HG03097 (cell line): Measurements from ENCODE around the gene FGF14.
"Not testable (repeated sequence)": the region's sequence is repeated elsewhere in the genome, so short reads cannot be mapped to it uniquely, and the experiment has no call there.

Source experiments
- ATAC-seq: cut with Tn5 transposase; IDR thresholded peaks from one replicate; pipeline ENCODE4 v1.9.1; 2021; ENCODE audit not compliant: unreplicated experiment, low FRiP score

Gene FGF14

GRCh38 chr13:102068323-102068722 lies 333.5 kb downstream of the FGF14 start:
- not testable (repeated sequence) for ATAC-seq

- ATAC-seq, result no peak
Observed at GRCh38 chr13:102055090-102055779, 346.6 kb downstream of the FGF14 start.

DNA sequence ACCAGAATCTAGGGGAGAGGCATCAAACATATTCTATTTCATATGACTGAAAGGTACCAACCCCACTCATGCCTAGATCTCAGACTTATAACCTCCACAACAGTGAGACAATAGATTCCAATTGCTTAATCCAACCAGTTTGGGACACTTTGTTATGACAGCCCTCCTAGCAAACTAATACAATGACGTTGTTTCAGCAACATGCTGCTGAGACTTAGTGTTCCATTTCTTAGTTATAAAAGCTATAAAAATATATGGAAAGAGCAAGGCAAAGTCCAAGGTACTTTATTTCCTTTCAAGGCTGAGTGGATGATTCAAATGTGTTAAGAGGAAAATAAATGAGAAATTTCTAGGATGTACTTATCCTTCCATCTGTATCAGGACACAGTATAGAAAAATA lies 352.0 kb downstream of the FGF14 start:
- no peak for ATAC-seq

- no peak for ATAC-seq
Observed at GRCh38 chr13:102045731-102046130, 356.1 kb downstream of the FGF14 start.

GRCh38 chr13:102042746-102043145 lies 359.1 kb downstream of the FGF14 start:
- no peak for ATAC-seq

- ATAC-seq, result no peak
Observed at GRCh38 chr13:102041544-102041943, 360.3 kb downstream of the FGF14 start.

- no peak for ATAC-seq
Observed at GRCh38 chr13:102040812-102041211, 361.0 kb downstream of the FGF14 start.

DNA sequence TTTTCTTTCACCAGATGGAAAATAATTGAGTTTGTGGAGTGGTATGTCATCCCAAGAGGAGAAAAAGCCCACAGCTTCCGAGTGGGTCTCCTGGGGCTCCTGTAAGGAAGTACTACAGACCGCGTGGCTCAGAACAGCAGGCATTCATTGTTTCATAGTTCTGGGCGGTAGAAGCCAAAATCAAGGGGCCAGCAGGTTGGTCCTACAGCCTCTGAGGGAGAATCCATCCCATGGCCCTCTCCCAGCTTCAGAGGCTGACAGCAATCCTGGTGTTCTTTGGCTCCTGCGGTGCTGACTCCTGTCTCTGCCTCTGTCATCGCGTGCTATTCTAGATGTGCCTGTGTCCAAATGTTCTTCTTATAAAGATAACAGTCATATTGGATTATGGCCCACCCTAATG lies 362.6 kb downstream of the FGF14 start:
- ATAC-seq, result no peak

DNA sequence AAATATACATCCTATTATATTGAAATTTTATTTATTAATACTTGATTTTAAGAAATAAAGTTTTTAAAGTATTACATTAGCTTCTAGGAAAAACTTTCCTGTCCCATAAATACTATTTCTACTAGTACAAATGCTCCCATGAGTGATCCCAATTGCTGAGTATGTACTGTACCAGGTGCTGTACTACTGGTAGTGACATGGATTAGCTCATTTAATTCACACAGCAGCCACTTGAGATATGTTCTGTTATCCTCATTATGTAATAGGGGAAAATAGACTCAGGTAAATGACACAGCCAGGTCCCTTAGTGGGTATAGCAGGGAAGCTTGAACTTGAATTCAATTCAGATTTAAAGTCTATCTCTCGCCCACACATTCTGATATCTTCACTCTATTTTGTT lies 363.1 kb downstream of the FGF14 start:
- ATAC-seq, result no peak

GRCh38 chr13:102035969-102036368 lies 365.9 kb downstream of the FGF14 start:
- ATAC-seq, result no peak

DNA sequence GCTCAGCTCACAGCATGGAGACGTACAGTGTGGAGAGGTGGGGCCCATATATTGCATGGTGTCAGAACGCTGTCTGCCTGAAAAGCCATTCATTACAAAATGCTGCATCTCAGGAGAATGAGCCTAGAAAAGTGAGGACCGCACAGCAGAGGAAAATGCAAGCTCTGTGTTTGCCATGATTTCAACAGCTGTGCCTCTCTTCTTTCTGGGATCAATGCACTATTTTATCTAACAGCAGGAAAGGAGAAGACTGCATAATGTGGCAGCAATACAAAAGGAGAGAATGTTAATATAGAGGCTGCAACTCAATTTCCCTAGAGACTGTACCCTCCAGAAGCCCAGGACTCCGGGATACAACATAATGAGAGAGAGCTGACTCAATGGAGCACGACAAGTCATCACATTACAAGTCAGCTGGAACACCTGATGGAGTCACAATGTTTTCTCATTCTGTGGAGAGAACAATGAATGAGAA lies 368.0 kb downstream of the FGF14 start:
- ATAC-seq, result no peak

GRCh38 chr13:102033386-102033785 lies 368.5 kb downstream of the FGF14 start:
- ATAC-seq, result no peak

GRCh38 chr13:102028868-102029267 lies 373.0 kb downstream of the FGF14 start:
- no peak for ATAC-seq

- no peak for ATAC-seq
Observed at GRCh38 chr13:102028206-102028605, 373.6 kb downstream of the FGF14 start.

DNA sequence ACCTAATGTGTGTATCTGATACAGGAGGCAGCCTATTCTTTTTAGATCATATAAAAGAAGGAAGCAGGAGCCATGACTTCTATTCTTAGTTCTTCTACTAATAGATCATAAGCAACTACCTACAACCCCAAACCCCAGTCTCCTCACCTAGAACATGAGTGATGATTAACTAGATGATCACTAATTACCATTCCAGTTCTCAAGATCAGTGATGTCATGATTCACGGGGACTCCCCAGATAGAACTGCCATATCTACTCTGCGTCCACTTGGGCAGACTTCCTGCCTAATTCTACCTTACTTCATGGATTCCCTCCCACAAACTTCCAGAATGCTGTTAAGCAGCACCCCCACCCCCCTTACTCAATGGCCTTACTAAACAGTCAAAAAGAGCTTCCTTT lies 380.1 kb downstream of the FGF14 start:
- ATAC-seq, result no peak

- ATAC-seq, result no peak
Observed at GRCh38 chr13:102020611-102021216, 381.1 kb downstream of the FGF14 start.

DNA sequence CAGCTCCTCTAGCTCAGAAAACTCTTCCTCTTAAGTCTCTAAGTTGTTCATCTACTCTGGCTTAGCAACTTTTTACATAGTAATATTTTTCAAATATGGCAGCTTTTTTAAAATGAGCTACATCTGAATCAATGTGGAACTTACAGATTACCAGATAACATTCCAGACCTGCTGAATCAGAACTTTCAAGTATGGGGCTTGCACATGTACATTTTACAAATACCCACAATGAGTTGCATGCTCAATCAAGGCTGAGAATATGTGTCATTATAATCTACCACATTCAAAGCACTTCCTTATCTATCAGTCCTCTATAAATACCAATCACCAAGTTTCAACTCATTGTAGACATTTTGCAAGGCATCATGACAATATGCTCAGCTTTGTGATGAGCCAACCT lies 383.1 kb downstream of the FGF14 start:
- ATAC-seq, result no peak

- no peak for ATAC-seq
Observed at GRCh38 chr13:102017248-102017647, 384.6 kb downstream of the FGF14 start.

DNA sequence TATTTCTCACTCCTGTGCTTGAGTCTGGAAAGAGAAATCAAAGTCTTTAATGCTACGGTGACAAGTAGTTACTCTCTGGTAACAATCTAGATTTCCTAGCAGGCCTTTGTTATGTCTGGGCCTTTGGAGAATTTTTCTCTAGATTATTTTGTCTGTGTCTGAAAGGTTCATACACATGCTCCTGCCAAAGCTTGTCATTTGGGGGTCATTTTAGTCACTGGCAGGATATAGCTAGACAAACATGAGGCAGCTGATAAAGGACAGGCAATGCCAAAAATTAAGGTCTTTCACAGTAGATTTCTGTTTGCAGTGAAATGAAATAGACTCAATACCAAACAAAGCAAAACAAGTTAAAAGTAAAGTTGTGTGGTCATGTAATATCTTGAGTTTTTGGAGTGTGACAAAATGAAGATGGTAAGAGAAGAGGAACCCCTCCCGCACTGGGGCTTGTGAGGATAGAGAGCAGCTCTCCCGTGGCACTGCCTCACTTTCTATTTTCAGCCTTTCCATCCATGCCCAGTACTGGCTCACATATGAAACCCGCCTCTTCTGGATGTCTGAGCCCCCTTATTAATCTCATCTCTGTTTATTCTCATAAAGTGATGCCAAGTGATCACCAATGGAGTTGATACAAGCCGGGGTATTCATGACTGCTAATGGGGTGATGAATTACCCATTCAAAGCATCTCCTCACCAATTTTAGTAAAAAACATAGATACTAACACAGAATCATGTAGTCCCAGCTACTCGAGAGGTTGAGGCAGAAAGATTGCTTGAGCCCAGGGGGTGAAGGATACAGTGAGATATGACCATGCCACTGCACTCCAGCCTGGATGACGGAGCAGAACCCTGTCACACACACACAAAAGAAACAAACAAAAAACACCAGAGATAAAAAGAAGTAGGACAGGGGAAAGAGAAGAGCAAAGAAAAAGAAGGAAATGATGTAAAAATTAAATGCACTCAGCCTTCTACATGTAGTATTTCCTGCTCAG lies 389.3 kb downstream of the FGF14 start:
- no peak for ATAC-seq

GRCh38 chr13:102011455-102011854 lies 390.4 kb downstream of the FGF14 start:
- ATAC-seq, result not testable (repeated sequence)
